ENCODE measurements around the gene ALG3. TPM values are rescaled to one million over a fixed set of nuclear protein-coding genes. Genes with fewer than 3 reads are reported as not detected.

ALG3 gene
- total and polyA plus RNA-seq, 9 of the 15 experiments (the other 6 are each of a cell fraction or from before 2014, with no cell fraction given): 37.5 to 107 (median 80.1) TPM

DNA sequence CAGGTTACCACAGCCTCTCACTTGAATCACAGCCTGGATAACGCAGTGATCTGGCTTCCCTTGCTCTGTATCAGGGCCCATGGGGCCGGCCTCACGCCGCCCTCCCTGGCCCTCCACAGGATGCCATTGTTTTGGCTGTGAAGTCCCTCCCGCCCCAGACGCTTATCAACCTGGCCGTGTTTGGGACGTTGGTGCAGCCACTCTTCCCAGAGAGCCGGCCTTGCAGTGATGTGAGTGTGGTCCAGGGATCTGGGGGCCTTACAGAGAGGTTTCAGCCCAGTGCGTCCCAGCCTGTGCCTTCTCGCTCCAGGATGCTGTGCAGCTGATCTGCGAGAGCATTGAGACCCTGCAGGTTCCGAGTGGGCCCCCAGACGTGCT is 12.7 kb downstream of the ALG3 start (continued):
- TF ChIP-seq GTF2A2 (tag; IDR thresholded peaks at IDR 0.05) (no peak), ZNF655 (CRISPR knock-in tag; IDR thresholded peaks at IDR 0.05) (no peak), ZNF121 (CRISPR knock-in tag; conservative IDR thresholded peaks at IDR 0.05) (no peak), KLF6 (CRISPR knock-in tag; IDR thresholded peaks at IDR 0.05; ENCODE audit: borderline replicate concordance) (no peak), COPS2 (conservative IDR thresholded peaks at IDR 0.05) (no peak), KLF13 (tag; IDR thresholded peaks at IDR 0.05; ENCODE audit: borderline replicate concordance, low read depth) (no peak)

DNA sequence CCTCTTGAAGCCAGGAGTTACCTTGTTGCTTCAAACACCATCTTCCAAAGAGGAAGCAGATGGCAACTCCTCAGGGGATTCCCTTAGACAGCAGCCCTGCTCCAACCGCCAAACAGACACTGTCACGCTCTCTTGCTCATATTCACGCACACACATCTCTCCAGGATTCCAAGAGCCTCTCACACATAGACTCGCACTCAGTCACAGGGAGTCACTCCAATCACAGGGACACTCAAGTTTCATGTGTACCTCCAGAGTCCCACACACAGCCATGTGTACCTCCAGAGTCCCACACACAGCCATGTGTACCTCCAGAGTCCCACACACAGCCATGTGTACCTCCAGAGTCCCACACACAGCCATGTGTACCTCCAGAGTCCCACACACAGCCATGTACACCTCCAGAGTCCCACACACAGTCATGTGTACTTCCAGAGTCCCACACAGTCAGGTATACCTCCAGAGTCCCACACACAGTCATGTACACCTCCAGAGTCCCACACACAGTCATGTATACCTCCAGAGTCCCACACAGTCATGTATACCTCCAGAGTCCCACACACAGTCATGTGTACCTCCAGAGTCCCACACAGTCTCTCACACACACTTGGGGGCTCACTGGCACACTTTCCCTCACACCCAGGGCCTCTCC is 13.3 kb downstream of the ALG3 start:
- POLR2A ChIA-PET: no interaction called here
- 18% methylated on average over 3 of the region's 4 CpGs for WGBS (ENCODE audit: insufficient coverage, low coverage, missing lambda C conversion rate)
- peaks cover 24 to 50% of the 10 kb centered on the region in 2 experiments for H3K27me3 ChIP-seq (ENCODE audit: control insufficient read depth in 2 of 2, insufficient read depth in 2 of 2, low read length in 2 of 2)
- no peak for TF ChIP-seq TCF7 (IDR thresholded peaks at IDR 0.05; ENCODE audit: borderline replicate concordance)
- TF ChIP-seq BMI1 (IDR thresholded peaks at IDR 0.05; ENCODE audit: low read length): no peak
- TF ChIP-seq CBFA2T3 (IDR thresholded peaks at IDR 0.05): no peak
- TF ChIP-seq NCOA6 (IDR thresholded peaks at IDR 0.05): no peak
- TF ChIP-seq PML (IDR thresholded peaks at IDR 0.05; ENCODE audit: low read length): no peak
- TF ChIP-seq ZNF212 (CRISPR knock-in tag; IDR thresholded peaks at IDR 0.05): no peak
- no peak for TF ChIP-seq ZNF551 (CRISPR knock-in tag; IDR thresholded peaks at IDR 0.05)
- TF ChIP-seq SAFB2 (IDR thresholded peaks at IDR 0.05; ENCODE audit: borderline replicate concordance, low read depth, low read length, severe bottlenecking): no peak
- TF ChIP-seq, protein P1, sequence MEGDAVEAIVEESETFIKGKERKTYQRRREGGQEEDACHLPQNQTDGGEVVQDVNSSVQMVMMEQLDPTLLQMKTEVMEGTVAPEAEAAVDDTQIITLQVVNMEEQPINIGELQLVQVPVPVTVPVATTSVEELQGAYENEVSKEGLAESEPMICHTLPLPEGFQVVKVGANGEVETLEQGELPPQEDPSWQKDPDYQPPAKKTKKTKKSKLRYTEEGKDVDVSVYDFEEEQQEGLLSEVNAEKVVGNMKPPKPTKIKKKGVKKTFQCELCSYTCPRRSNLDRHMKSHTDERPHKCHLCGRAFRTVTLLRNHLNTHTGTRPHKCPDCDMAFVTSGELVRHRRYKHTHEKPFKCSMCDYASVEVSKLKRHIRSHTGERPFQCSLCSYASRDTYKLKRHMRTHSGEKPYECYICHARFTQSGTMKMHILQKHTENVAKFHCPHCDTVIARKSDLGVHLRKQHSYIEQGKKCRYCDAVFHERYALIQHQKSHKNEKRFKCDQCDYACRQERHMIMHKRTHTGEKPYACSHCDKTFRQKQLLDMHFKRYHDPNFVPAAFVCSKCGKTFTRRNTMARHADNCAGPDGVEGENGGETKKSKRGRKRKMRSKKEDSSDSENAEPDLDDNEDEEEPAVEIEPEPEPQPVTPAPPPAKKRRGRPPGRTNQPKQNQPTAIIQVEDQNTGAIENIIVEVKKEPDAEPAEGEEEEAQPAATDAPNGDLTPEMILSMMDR (IDR thresholded peaks at IDR 0.05 in 2 of 3, conservative IDR thresholded peaks at IDR 0.05 in 1 of 3; ENCODE audit: insufficient read depth in 2 of 3, low read depth in 1 of 3, low read length in 3 of 3): no peak
- no peak for TF ChIP-seq ZNF263 (CRISPR knock-in tag; IDR thresholded peaks at IDR 0.05; ENCODE audit: borderline replicate concordance)
- TF ChIP-seq BRF1 (IDR thresholded peaks at IDR 0.05; ENCODE audit: borderline replicate concordance, extremely low read depth, insufficient read length): no peak
- no peak for TF ChIP-seq NRF1 (conservative IDR thresholded peaks at IDR 0.05 in 1 of 2, IDR thresholded peaks at IDR 0.05 in 1 of 2)
- TF ChIP-seq ZEB2 (IDR thresholded peaks at IDR 0.05): no peak
- no peak for TF ChIP-seq XRCC5 (IDR thresholded peaks at IDR 0.05; ENCODE audit: low read depth, low read length)

More for the DNA sequence above, 13.3 kb downstream of the ALG3 start:
- no peak for DNase-seq (ENCODE audit: extremely low read depth in 1 of 4, low spot score in 3 of 4)
- no peaks in the 10 kb centered on the region for H3K36me3 ChIP-seq (ENCODE audit: control insufficient read depth, insufficient read depth, low read length)
- H4K20me1 ChIP-seq (replicated peaks; ENCODE audit: control insufficient read depth, insufficient read depth, low read length): peaks cover 9% of the 10 kb centered on the region; the same call in 1 of the 2 replicates
- H3K79me2 ChIP-seq (ENCODE audit: control insufficient read depth, insufficient read depth, low read length): no peaks in the 10 kb centered on the region
- intact Hi-C loops (cut with micrococcal nuclease): no loop called here
- no peak overlapping the region for H3K4me2 ChIP-seq (ENCODE audit: insufficient read depth, low read length)
- FAIRE-seq: no peak
- in situ Hi-C loops (cut with MboI): no loop called here
- no TSS peak for BruUV-seq (replicated peaks)
- no peak overlapping the region for H3K4me3 ChIP-seq
- H3K9ac ChIP-seq (ENCODE audit: insufficient read depth in 1 of 2, low read depth in 2 of 2, low read length in 2 of 2): no peak overlapping the region; a peak in 1 of 4 replicates
- no peaks in the 10 kb centered on the region for H3K9me3 ChIP-seq (replicated peaks; ENCODE audit: control insufficient read depth, insufficient read depth, low read depth, low read length)
- CTCF ChIA-PET (ENCODE audit: low intra/inter-chr PET ratio): no interaction called here
- no peak for ATAC-seq
- no peak overlapping the region for H2AFZ ChIP-seq (ENCODE audit: low read depth, low read length)
- no peaks in the 10 kb centered on the region for H3K9me1 ChIP-seq (ENCODE audit: control insufficient read depth, insufficient read depth, low read length)
- no peak overlapping the region for H3K27ac ChIP-seq (ENCODE audit: extremely low read depth, low read depth, low read length)
- H3K4me1 ChIP-seq (replicated peaks in 1 of 2; ENCODE audit: control insufficient read depth in 2 of 2, insufficient read depth in 2 of 2, low read length in 2 of 2): peaks cover 0 to 26% of the 10 kb centered on the region in 2 experiments; a peak in 2 of 5 replicates

All from K562 (cell line).